Naive thymus-derived CD4-positive, alpha-beta T cell (primary cell): ENCODE data around the gene OR5AL1. TPM values are rescaled to one million over a fixed set of nuclear protein-coding genes. Genes with fewer than 3 reads are reported as not detected.

Experiments used
- ATAC-seq: fragments of 150-1000 bp; cut with Tn5 transposase; 2 replicates; pipeline ENCODE4 v1.10.0; 2021; ENCODE audit warnings: mild to moderate bottlenecking, moderate library complexity
- CTCF ChIA-PET: fragments of 350-600 bp; sonication (Branson Sonifier 250); formaldehyde crosslinking; loops from one replicate; lab custom pipeline; 2021; ENCODE audit warnings: antibody characterized with exemption; lab: Charles Lee
- POLR2A ChIA-PET: fragments of 350-600 bp; sonication (Branson Sonifier 250); formaldehyde crosslinking; loops from one replicate; lab custom pipeline; 2021; ENCODE audit warnings: antibody characterized with exemption, inconsistent platforms; lab: Charles Lee
- DNase-seq, 9 donors: peaks; one replicate each; pipeline versions ENCODE4 v3.0.0 to v3.0.0-alpha.2; 2020 to 2022; ENCODE audit warnings: mixed read lengths in 1 of 9
- H3K27ac ChIP-seq: one replicate; pipeline ENCODE4 v1.7.0; 2013; ENCODE audit warnings: mild to moderate bottlenecking, low read depth, low read length, moderate library complexity
- H3K27me3 ChIP-seq, 2 donors: one replicate each; pipeline ENCODE4 v1.7.0; 2013; ENCODE audit warnings: low read length in 2 of 2, mild to moderate bottlenecking in 2 of 2, moderate library complexity in 2 of 2; ENCODE audit not compliant: control insufficient read depth in 2 of 2, insufficient read depth in 2 of 2
- H3K36me3 ChIP-seq, 3 experiments: 1 replicate in 2 of 3; 2 replicates in 1 of 3; pipeline ENCODE4 v1.7.0; 2013; ENCODE audit warnings: low read length in 3 of 3, mild to moderate bottlenecking in 3 of 3, moderate library complexity in 1 of 3; ENCODE audit not compliant: insufficient read depth in 3 of 3, control insufficient read depth in 2 of 3
- H3K4me1 ChIP-seq, 2 donors: one replicate each; pipeline ENCODE4 v1.7.0; 2013; ENCODE audit warnings: low read length in 2 of 2, mild to moderate bottlenecking in 2 of 2, moderate library complexity in 1 of 2; ENCODE audit not compliant: control insufficient read depth in 2 of 2, insufficient read depth in 2 of 2
- H3K4me3 ChIP-seq: 2 replicates; pipeline ENCODE4 v1.7.0; 2013; ENCODE audit warnings: mild to moderate bottlenecking, low read length
- H3K9me3 ChIP-seq, 3 experiments: 1 replicate in 2 of 3; 2 replicates in 1 of 3; pipeline ENCODE4 v1.7.0; 2013; ENCODE audit warnings: low read length in 3 of 3; ENCODE audit not compliant: control insufficient read depth in 2 of 3
- H3K27ac Mint-ChIP-seq, 9 donors: one replicate each; pipeline ENCODE4 v1.8.0; 2020 to 2022; ENCODE audit warnings: mixed read lengths in 9 of 9, mild to moderate bottlenecking in 8 of 9, moderate library complexity in 5 of 9, inconsistent platforms in 2 of 9
- H3K27me3 Mint-ChIP-seq, 5 donors: one replicate each; pipeline ENCODE4 v1.8.0; 2021 to 2022; ENCODE audit warnings: mixed read lengths in 5 of 5, mild to moderate bottlenecking in 1 of 5
- H3K36me3 Mint-ChIP-seq, 5 donors: one replicate each; pipeline ENCODE4 v1.8.0; 2020 to 2022; ENCODE audit warnings: mixed read lengths in 5 of 5, mild to moderate bottlenecking in 3 of 5, inconsistent platforms in 1 of 5
- H3K4me1 Mint-ChIP-seq, 7 donors: one replicate each; pipeline ENCODE4 v1.8.0; 2020 to 2022; ENCODE audit warnings: mixed read lengths in 7 of 7, mild to moderate bottlenecking in 3 of 7, inconsistent platforms in 1 of 7
- H3K4me3 Mint-ChIP-seq, 10 donors: one replicate each; pipeline ENCODE4 v1.8.0; 2020 to 2022; ENCODE audit warnings: mild to moderate bottlenecking in 10 of 10, mixed read lengths in 10 of 10, moderate library complexity in 6 of 10, inconsistent platforms in 2 of 10
- H3K9me3 Mint-ChIP-seq, 11 donors: one replicate each; pipeline ENCODE4 v1.8.0; 2020 to 2022; ENCODE audit warnings: mixed read lengths in 11 of 11, mild to moderate bottlenecking in 4 of 11, inconsistent platforms in 1 of 11, moderate library complexity in 1 of 11
- intact Hi-C, 2 donors: fragments of 100-400 bp; cut with micrococcal nuclease; formaldehyde crosslinking; loops; one replicate each; pipeline ENCODE4 v1.15.1; 2023
- polyA plus RNA-seq, 2 donors: library from polyadenylated mRNA; unstranded; fragments of 300-500 nt; fragmentation: Illumina TruSeq; gene quantifications; one replicate each; pipeline ENCODE4 v1.2.3, GENCODE V29; 2021
- total RNA-seq, 6 experiments: library from RNA in 5 of 6; stranded (reverse) in 5 of 6; gene quantifications; 1 replicate in 5 of 6; 2 replicates in 1 of 6; pipeline ENCODE4 v1.2.3 and lab custom pipeline; 2021 to 2026

The OR5AL1 gene
- total and polyA plus RNA-seq, 7 experiments from 2014 or later = not detected

DNA sequence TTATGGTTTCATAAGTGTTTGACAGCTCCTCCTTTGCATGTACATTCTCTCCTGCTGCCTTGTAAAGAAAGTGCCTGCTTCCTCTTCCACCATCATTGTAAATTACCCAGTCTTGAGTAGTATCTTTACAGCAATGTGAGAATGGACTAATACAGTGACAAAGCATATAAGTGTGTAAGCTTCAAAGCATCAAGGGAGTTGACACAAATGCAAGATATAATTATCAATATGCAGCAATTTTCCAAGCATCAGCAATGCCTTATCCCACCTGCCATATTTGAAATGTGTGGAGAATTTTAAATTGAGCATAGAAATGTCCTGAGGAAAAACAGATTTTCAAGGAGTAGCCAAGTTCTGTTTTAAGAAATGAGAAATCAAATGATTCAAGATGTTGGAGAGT is 1.7 kb upstream of the OR5AL1 start:
- POLR2A ChIA-PET = no interaction called here
- peaks cover 0 to 4% (median 0%) of the 10 kb centered on the region in 5 donors for H3K36me3 Mint-ChIP-seq
- H3K9me3 Mint-ChIP-seq = peaks cover 0 to 38% (median 19%) of the 10 kb centered on the region in 11 donors

DNA sequence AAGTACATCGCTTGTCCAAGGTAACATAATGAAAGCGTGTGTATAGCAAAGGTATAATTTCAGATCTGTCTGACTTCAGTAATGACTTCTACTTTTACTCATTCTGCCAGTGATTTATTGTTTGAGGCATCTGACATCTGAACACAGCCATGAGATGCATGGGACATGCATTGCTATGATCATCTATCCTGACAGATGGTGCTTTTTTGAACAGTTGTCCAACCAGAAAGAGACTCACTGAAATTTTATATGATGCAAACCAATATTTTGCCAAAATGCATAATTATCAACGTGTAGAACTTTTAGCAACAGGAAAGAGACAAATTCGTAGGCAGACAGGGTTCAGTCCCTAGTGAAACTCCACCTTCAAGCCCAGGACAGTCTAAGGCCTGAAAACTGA is 41.0 kb downstream of the OR5AL1 start:
- H3K4me3 Mint-ChIP-seq = no peak overlapping the region
- H3K9me3 ChIP-seq = no peaks in the 10 kb centered on the region
- H3K27ac ChIP-seq = no peak overlapping the region
- no peaks in the 10 kb centered on the region for H3K27me3 ChIP-seq
- intact Hi-C loops = no loop called here
- ATAC-seq (no peak), DNase-seq (no peak)
- no peak overlapping the region for H3K27ac Mint-ChIP-seq
- H3K4me1 ChIP-seq = no peaks in the 10 kb centered on the region
- no peaks in the 10 kb centered on the region for H3K36me3 ChIP-seq
- H3K4me3 ChIP-seq = no peak overlapping the region
- no peaks in the 10 kb centered on the region for H3K27me3 Mint-ChIP-seq
- peaks cover 0 to 20% (median 7%) of the 10 kb centered on the region in 11 donors for H3K9me3 Mint-ChIP-seq
- POLR2A ChIA-PET = no interaction called here
- H3K36me3 Mint-ChIP-seq = no peaks in the 10 kb centered on the region
- CTCF ChIA-PET = no interaction called here
- no peaks in the 10 kb centered on the region for H3K4me1 Mint-ChIP-seq

More for the DNA sequence above, 1.7 kb upstream of the OR5AL1 start:
- Histone ChIP-seq H3K9me3 (peaks cover 0 to 2% (median 0%) of the 10 kb centered on the region in 3 experiments), H3K27ac (no peak overlapping the region), H3K36me3 (no peaks in the 10 kb centered on the region), H3K4me3 (no peak overlapping the region), H3K27me3 (no peaks in the 10 kb centered on the region), H3K4me1 (no peaks in the 10 kb centered on the region)
- CTCF ChIA-PET = no interaction called here
- H3K27ac Mint-ChIP-seq = no peak overlapping the region
- DNase-seq (no peak), ATAC-seq (no peak)
- intact Hi-C loops = no loop called here
- no peaks in the 10 kb centered on the region for H3K4me1 Mint-ChIP-seq
- H3K4me3 Mint-ChIP-seq = no peak overlapping the region
- H3K27me3 Mint-ChIP-seq = no peaks in the 10 kb centered on the region

DNA sequence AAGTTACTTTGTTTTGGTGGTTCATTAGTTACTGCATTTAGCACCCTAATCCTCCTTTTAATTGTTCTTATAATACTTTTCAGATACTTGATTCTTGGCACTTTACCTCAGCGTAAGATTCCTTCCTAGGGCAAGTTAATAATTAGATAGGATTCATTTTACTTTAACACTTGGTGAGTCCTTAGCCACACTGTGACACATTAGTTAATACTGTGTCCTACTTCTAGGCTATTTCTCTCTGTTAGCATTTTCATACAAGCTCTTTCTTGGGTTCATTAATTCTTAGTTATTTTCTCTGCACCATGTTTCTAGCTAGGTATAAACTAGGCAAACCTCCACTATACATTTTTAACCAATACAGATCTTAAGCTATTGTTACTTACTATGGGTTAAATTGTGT is 44.6 kb downstream of the OR5AL1 start:
- intact Hi-C loops = no loop called here
- CTCF ChIA-PET = no interaction called here

More for the DNA sequence above, 44.6 kb downstream of the OR5AL1 start:
- H3K27me3 ChIP-seq = no peaks in the 10 kb centered on the region
- Mint-ChIP-seq H3K27me3 (no peaks in the 10 kb centered on the region), H3K9me3 (peaks cover 0 to 17% (median 5%) of the 10 kb centered on the region in 11 donors), H3K36me3 (no peaks in the 10 kb centered on the region), H3K4me1 (no peaks in the 10 kb centered on the region), H3K4me3 (no peak overlapping the region), H3K27ac (no peak overlapping the region)
- no peaks in the 10 kb centered on the region for H3K9me3 ChIP-seq
- ATAC-seq (no peak), DNase-seq (no peak)
- no peak overlapping the region for H3K27ac ChIP-seq
- H3K4me1 ChIP-seq = no peaks in the 10 kb centered on the region
- H3K36me3 ChIP-seq = no peaks in the 10 kb centered on the region
- no peak overlapping the region for H3K4me3 ChIP-seq
- POLR2A ChIA-PET = no interaction called here

Other genes with a start within 250 kb of the OR5AL1 start
- not detected for gene OR5J2, start 236.1 kb upstream of the OR5AL1 start, total RNA-seq
- not detected for gene OR5J2, start 236.1 kb upstream of the OR5AL1 start, polyA plus RNA-seq
- gene OR5T2, start 178.4 kb upstream of the OR5AL1 start, total RNA-seq = not detected
- not detected for gene OR5T2, start 178.4 kb upstream of the OR5AL1 start, polyA plus RNA-seq
- not detected for gene OR5T3, start 160.4 kb upstream of the OR5AL1 start, total RNA-seq
- gene OR5T3, start 160.4 kb upstream of the OR5AL1 start, polyA plus RNA-seq = not detected
- not detected for gene OR5T1, start 138.5 kb upstream of the OR5AL1 start, total RNA-seq
- not detected for gene OR5T1, start 138.5 kb upstream of the OR5AL1 start, polyA plus RNA-seq
- not detected for gene OR8H1, start 120.4 kb upstream of the OR5AL1 start, total RNA-seq
- gene OR8H1, start 120.4 kb upstream of the OR5AL1 start, polyA plus RNA-seq = not detected
- not detected for gene OR8K3, start 97.6 kb upstream of the OR5AL1 start, total RNA-seq
- gene OR8K3, start 97.6 kb upstream of the OR5AL1 start, polyA plus RNA-seq = not detected
- not detected for gene OR8K1, start 66.7 kb upstream of the OR5AL1 start, total RNA-seq
- gene OR8K1, start 66.7 kb upstream of the OR5AL1 start, polyA plus RNA-seq = not detected
- gene OR8J1, start 58.4 kb upstream of the OR5AL1 start, total RNA-seq = not detected
- gene OR8J1, start 58.4 kb upstream of the OR5AL1 start, polyA plus RNA-seq = not detected
- gene OR8U1, start 37.1 kb upstream of the OR5AL1 start, total RNA-seq = not detected
- gene OR8U1, start 37.1 kb upstream of the OR5AL1 start, polyA plus RNA-seq = not detected
- gene OR5M3, start 60.7 kb downstream of the OR5AL1 start, total RNA-seq = not detected
- not detected for gene OR5M3, start 60.7 kb downstream of the OR5AL1 start, polyA plus RNA-seq
- gene OR5M8, start 78.7 kb downstream of the OR5AL1 start, total RNA-seq = not detected
- not detected for gene OR5M8, start 78.7 kb downstream of the OR5AL1 start, polyA plus RNA-seq
- gene OR5M11, start 130.6 kb downstream of the OR5AL1 start, total RNA-seq = not detected
- not detected for gene OR5M11, start 130.6 kb downstream of the OR5AL1 start, polyA plus RNA-seq
- not detected for gene OR5M10, start 165.0 kb downstream of the OR5AL1 start, total RNA-seq
- gene OR5M10, start 165.0 kb downstream of the OR5AL1 start, polyA plus RNA-seq = not detected
- not detected for gene OR5M1, start 202.2 kb downstream of the OR5AL1 start, total RNA-seq
- not detected for gene OR5M1, start 202.2 kb downstream of the OR5AL1 start, polyA plus RNA-seq
- gene OR5AP2, start 229.7 kb downstream of the OR5AL1 start, total RNA-seq = not detected
- gene OR5AP2, start 229.7 kb downstream of the OR5AL1 start, polyA plus RNA-seq = not detected